GM12891 (cell line): ENCODE measurements around the gene ARHGEF28.

ENCODE experiments used
- DNase-seq: peaks from one replicate; pipeline ENCODE4 v3.0.0; 2011; ENCODE audit warnings: low spot score; ENCODE audit not compliant: insufficient read length
- FAIRE-seq: peaks from 2 replicates; lab custom pipeline; 2011; peaks lifted over from hg19 to GRCh38; lab: Jason Lieb, UNC
- PAX5 ChIP-seq: IDR thresholded peaks from 2 replicates; pipeline ENCODE4 v1.6.1; 2011; ENCODE audit warnings: low read length, moderate library complexity, mild to moderate bottlenecking; ENCODE audit not compliant: insufficient read depth, severe bottlenecking
- POLR2A ChIP-seq: IDR thresholded peaks from 2 replicates; pipeline ENCODE4 v1.6.1; 2011; ENCODE audit warnings: low read depth, low read length, control low read depth
- POLR2AphosphoS5 ChIP-seq: IDR thresholded peaks from 2 replicates; pipeline ENCODE4 v1.6.1; 2011; ENCODE audit warnings: low read depth, low read length, control low read depth
- POU2F2 ChIP-seq: IDR thresholded peaks from 2 replicates; pipeline ENCODE4 v1.6.1; 2011; ENCODE audit warnings: low read depth, mild to moderate bottlenecking, control low read depth, low read length, moderate library complexity
- SPI1 ChIP-seq: IDR thresholded peaks from 2 replicates; pipeline ENCODE4 v1.6.1; 2011; ENCODE audit warnings: low read depth, low read length, control low read depth
- TAF1 ChIP-seq: IDR thresholded peaks from 2 replicates; pipeline ENCODE4 v1.6.1; 2011; ENCODE audit warnings: low read depth, low read length, control low read depth

ARHGEF28 gene

GRCh38 chr5:73968246-73968645 is 342.2 kb downstream of the ARHGEF28 start:
- FAIRE-seq (no peak), DNase-seq (no peak)
- TF ChIP-seq POU2F2 (no peak), SPI1 (no peak), POLR2A (no peak), POLR2AphosphoS5 (no peak), PAX5 (no peak), TAF1 (no peak)

GRCh38 chr5:73968729-73969128 is 342.7 kb downstream of the ARHGEF28 start:
- TF ChIP-seq SPI1 (no peak), POLR2A (no peak), TAF1 (no peak)
- DNase-seq (no peak), FAIRE-seq (no peak)

- DNase-seq (no peak), FAIRE-seq (no peak)
- TF ChIP-seq SPI1 (no peak), PAX5 (no peak), POLR2A (no peak), POU2F2 (no peak), TAF1 (no peak), POLR2AphosphoS5 (no peak)
Observed at GRCh38 chr5:73969195-73970036, 343.4 kb downstream of the ARHGEF28 start.

GRCh38 chr5:73971326-73971725 is 345.3 kb downstream of the ARHGEF28 start:
- TF ChIP-seq SPI1 (no peak), POU2F2 (no peak), TAF1 (no peak), PAX5 (no peak), POLR2A (no peak)
- DNase-seq (no peak), FAIRE-seq (no peak)

GRCh38 chr5:73973135-73973534 is 347.1 kb downstream of the ARHGEF28 start:
- TF ChIP-seq POU2F2 = no peak
- no peak for TF ChIP-seq POLR2AphosphoS5
- TF ChIP-seq SPI1 = no peak
- no peak for TF ChIP-seq POLR2A
- no peak for TF ChIP-seq PAX5
- no peak for TF ChIP-seq TAF1

GRCh38 chr5:73974871-73975360 is 348.9 kb downstream of the ARHGEF28 start:
- no peak for TF ChIP-seq POLR2A
- no peak for TF ChIP-seq PAX5
- TF ChIP-seq TAF1 = no peak
- no peak for TF ChIP-seq POU2F2
- TF ChIP-seq POLR2AphosphoS5 = no peak

More at GRCh38 chr5:73973135-73973534, 347.1 kb downstream of the ARHGEF28 start:
- FAIRE-seq (no peak), DNase-seq (no peak)

GRCh38 chr5:73975845-73976244 is 349.8 kb downstream of the ARHGEF28 start:
- TF ChIP-seq PAX5 = no peak
- TF ChIP-seq POU2F2 = no peak
- TF ChIP-seq TAF1 = no peak
- TF ChIP-seq SPI1 = no peak
- TF ChIP-seq POLR2A = no peak
- TF ChIP-seq POLR2AphosphoS5 = no peak
- DNase-seq (no peak), FAIRE-seq (no peak)

More at GRCh38 chr5:73974871-73975360, 348.9 kb downstream of the ARHGEF28 start:
- no peak for FAIRE-seq
- DNase-seq = no peak

GRCh38 chr5:73977146-73977545 is 351.1 kb downstream of the ARHGEF28 start:
- no peak for FAIRE-seq
- TF ChIP-seq SPI1 (no peak), POLR2AphosphoS5 (no peak), PAX5 (no peak), POU2F2 (no peak), POLR2A (no peak), TAF1 (no peak)

GRCh38 chr5:73979321-73979720 is 353.3 kb downstream of the ARHGEF28 start:
- FAIRE-seq (no peak), DNase-seq (no peak)
- TF ChIP-seq PAX5 (no peak), POLR2A (no peak), POLR2AphosphoS5 (no peak), SPI1 (no peak), POU2F2 (no peak), TAF1 (no peak)

More at GRCh38 chr5:73977146-73977545, 351.1 kb downstream of the ARHGEF28 start:
- no peak for DNase-seq

GRCh38 chr5:73981704-73982103 is 355.7 kb downstream of the ARHGEF28 start:
- TF ChIP-seq PAX5 = no peak
- no peak for TF ChIP-seq SPI1
- no peak for TF ChIP-seq POU2F2
- no peak for TF ChIP-seq POLR2A
- no peak for TF ChIP-seq POLR2AphosphoS5
- no peak for TF ChIP-seq TAF1
- no peak for DNase-seq
- no peak for FAIRE-seq
